H1 (cell line): ENCODE data around the gene P4HA1. TPM values are rescaled to one million over a fixed set of nuclear protein-coding genes. Genes with fewer than 3 reads are reported as not detected.

Experiments used
- CTCF ChIA-PET: fragments of 300-600 bp; sonication (Branson Sonifier 250); formaldehyde crosslinking; loops from one replicate; lab custom pipeline; 2021; ENCODE audit not compliant: partially characterized antibody; lab: Charles Lee
- POLR2A ChIA-PET: fragments of 300-600 bp; sonication (Branson Sonifier 250); formaldehyde crosslinking; loops from one replicate; lab custom pipeline; 2021; ENCODE audit warnings: inconsistent platforms; ENCODE audit not compliant: partially characterized antibody; lab: Charles Lee
- DNase-seq, 2 experiments: peaks; one replicate each; pipeline versions ENCODE4 v3.0.0 to v3.0.0-alpha.2; 2010 to 2022; ENCODE audit warnings: low spot score in 2 of 2, low read depth in 1 of 2, mixed read lengths in 1 of 2
- FAIRE-seq: peaks from 2 replicates; lab custom pipeline; 2011; peaks lifted over from hg19 to GRCh38; lab: Jason Lieb, UNC
- H2AFZ ChIP-seq: 2 replicates; pipeline ENCODE4 v1.8.1; 2012; ENCODE audit warnings: low read length, inconsistent platforms
- H2AK5ac ChIP-seq: 2 replicates; pipeline ENCODE4 v1.6.1; 2013; ENCODE audit warnings: low read depth, low read length
- H2BK120ac ChIP-seq: replicated peaks from 2 replicates; pipeline ENCODE3; 2013; ENCODE audit warnings: low read depth, low read length, inconsistent platforms
- H2BK12ac ChIP-seq: 2 replicates; pipeline ENCODE4 v1.6.1; 2013; ENCODE audit warnings: low read depth, low read length
- H2BK15ac ChIP-seq: 2 replicates; pipeline ENCODE4 v1.6.1; 2013; ENCODE audit warnings: low read length
- H2BK20ac ChIP-seq: 2 replicates; pipeline ENCODE4 v1.6.1; 2013; ENCODE audit warnings: low read length
- H2BK5ac ChIP-seq: 2 replicates; pipeline ENCODE4 v1.6.1; 2013; ENCODE audit warnings: low read depth, low read length
- H3K14ac ChIP-seq: 2 replicates; pipeline ENCODE4 v1.6.1; 2013; ENCODE audit warnings: inconsistent platforms; ENCODE audit not compliant: insufficient read length
- H3K18ac ChIP-seq: 2 replicates; pipeline ENCODE4 v1.6.1; 2013; ENCODE audit warnings: low read length; ENCODE audit errors: extremely low read depth
- H3K23ac ChIP-seq: 2 replicates; pipeline ENCODE4 v1.6.1; 2013; ENCODE audit warnings: inconsistent platforms; ENCODE audit not compliant: insufficient read length
- H3K23me2 ChIP-seq: 2 replicates; pipeline ENCODE4 v1.6.1; 2013; ENCODE audit warnings: low read depth, low read length
- H3K27ac ChIP-seq: 2 replicates; pipeline ENCODE4 v1.6.1; 2011; ENCODE audit warnings: low read depth, low read length, inconsistent platforms
- H3K27me3 ChIP-seq, 4 experiments: replicated peaks in 1 of 4; 1 replicate in 1 of 4; 2 replicates in 3 of 4; pipeline versions ENCODE4 v1.6.1 to v1.8.1; 2011 to 2013; ENCODE audit warnings: low read length in 3 of 4, mild to moderate bottlenecking in 3 of 4, inconsistent platforms in 2 of 4, mixed read lengths in 2 of 4, moderate library complexity in 1 of 4; ENCODE audit not compliant: control insufficient read depth in 3 of 4, insufficient read depth in 3 of 4; ENCODE audit errors: extremely low read depth in 1 of 4
- H3K36me3 ChIP-seq, 4 experiments: 2 replicates each; pipeline versions ENCODE4 v1.6.1 to v1.8.1; 2011 to 2013; ENCODE audit warnings: mild to moderate bottlenecking in 4 of 4, low read length in 3 of 4, moderate library complexity in 2 of 4, control low read depth in 1 of 4, inconsistent platforms in 1 of 4; ENCODE audit not compliant: insufficient read depth in 4 of 4, control insufficient read depth in 2 of 4
- H3K4ac ChIP-seq: replicated peaks from 2 replicates; pipeline ENCODE3; 2013; ENCODE audit warnings: low read length, low read depth, mixed read lengths, inconsistent platforms; ENCODE audit not compliant: insufficient read length
- H3K4me1 ChIP-seq, 4 experiments: replicated peaks in 1 of 4; 1 replicate in 1 of 4; 2 replicates in 3 of 4; pipeline versions ENCODE4 v1.6.1 to v1.8.1; 2011 to 2013; ENCODE audit warnings: low read length in 3 of 4, inconsistent platforms in 2 of 4, mixed read lengths in 1 of 4; ENCODE audit not compliant: insufficient read depth in 4 of 4, control insufficient read depth in 3 of 4
- H3K4me2 ChIP-seq, 2 experiments: 2 replicates each; pipeline versions ENCODE4 v1.6.1 to v1.8.1; 2011 to 2013; ENCODE audit warnings: low read depth in 2 of 2, low read length in 2 of 2, control low read depth in 1 of 2, inconsistent platforms in 1 of 2, mild to moderate bottlenecking in 1 of 2; ENCODE audit not compliant: insufficient read depth in 1 of 2
- H3K4me3 ChIP-seq, 4 experiments: fragments of 200-600, 300-600 bp in 1 of 4; sonication (generic), shearing (Covaris generic), sonication (Bioruptor Twin) in 1 of 4; 2 replicates each; pipeline versions ENCODE4 v1.5.1 to v1.8.1; 2011 to 2016; ENCODE audit warnings: low read length in 4 of 4, low read depth in 3 of 4, control low read depth in 2 of 4, inconsistent platforms in 2 of 4, mild to moderate bottlenecking in 2 of 4, mixed read lengths in 1 of 4, moderate library complexity in 1 of 4; ENCODE audit not compliant: insufficient read depth in 2 of 4; ENCODE audit errors: extremely low read depth in 1 of 4
- H3K56ac ChIP-seq: replicated peaks from 2 replicates; pipeline ENCODE3; 2013; ENCODE audit warnings: low read depth, mild to moderate bottlenecking, mixed read lengths, low read length, inconsistent platforms; ENCODE audit not compliant: insufficient read length
- H3K79me1 ChIP-seq: 2 replicates; pipeline ENCODE4 v1.6.1; 2013; ENCODE audit warnings: low read depth, low read length, control low read depth
- H3K79me2 ChIP-seq, 2 experiments: 2 replicates each; pipeline versions ENCODE4 v1.6.1 to v1.8.1; 2012 to 2013; ENCODE audit warnings: low read length in 2 of 2, mild to moderate bottlenecking in 2 of 2, inconsistent platforms in 1 of 2; ENCODE audit not compliant: insufficient read depth in 2 of 2, control insufficient read depth in 1 of 2
- H3K9ac ChIP-seq, 4 experiments: replicated peaks in 1 of 4; 1 replicate in 1 of 4; 2 replicates in 3 of 4; pipeline versions ENCODE4 v1.6.1 to v1.8.1; 2011 to 2013; ENCODE audit warnings: low read depth in 3 of 4, low read length in 3 of 4, control low read depth in 2 of 4, mild to moderate bottlenecking in 2 of 4, moderate library complexity in 2 of 4, inconsistent platforms in 1 of 4; ENCODE audit errors: extremely low read depth in 1 of 4
- H3K9me3 ChIP-seq, 2 experiments: 2 replicates each; pipeline versions ENCODE4 v1.6.1 to v1.8.1; 2012 to 2013; ENCODE audit warnings: mild to moderate bottlenecking in 2 of 2, moderate library complexity in 2 of 2, control low read depth in 1 of 2, inconsistent platforms in 1 of 2, low read depth in 1 of 2, low read length in 1 of 2, mixed read lengths in 1 of 2; ENCODE audit not compliant: insufficient read depth in 2 of 2
- H4K20me1 ChIP-seq, 2 experiments: replicated peaks in 1 of 2; 2 replicates each; pipeline versions ENCODE3 to v1.8.1; 2011 to 2013; ENCODE audit warnings: inconsistent platforms in 2 of 2, low read length in 2 of 2, mild to moderate bottlenecking in 1 of 2; ENCODE audit not compliant: insufficient read depth in 2 of 2, control insufficient read depth in 1 of 2
- H4K5ac ChIP-seq: 2 replicates; pipeline ENCODE4 v1.6.1; 2013; ENCODE audit warnings: low read length, low read depth, mixed read lengths, inconsistent platforms; ENCODE audit not compliant: insufficient read length
- H4K8ac ChIP-seq: 2 replicates; pipeline ENCODE4 v1.8.0; 2013; ENCODE audit warnings: mild to moderate bottlenecking, moderate library complexity, low read length, inconsistent platforms; ENCODE audit not compliant: insufficient read depth; ENCODE audit errors: extremely low read depth
- H4K91ac ChIP-seq: replicated peaks from 2 replicates; pipeline ENCODE3; 2013; ENCODE audit warnings: low read length, mixed read lengths, inconsistent platforms; ENCODE audit not compliant: insufficient read length
- ATF3 ChIP-seq: IDR thresholded peaks from 2 replicates; pipeline ENCODE4 v1.6.1; 2011; ENCODE audit warnings: low read depth, mild to moderate bottlenecking, low read length; ENCODE audit not compliant: insufficient read depth
- HDAC6 ChIP-seq: IDR thresholded peaks from one replicate; pipeline ENCODE4 v1.7.1; 2012; ENCODE audit warnings: low read depth, mild to moderate bottlenecking, inconsistent platforms, low read length, moderate library complexity
- SIX5 ChIP-seq: IDR thresholded peaks from 2 replicates; pipeline ENCODE4 v1.6.1; 2011; ENCODE audit warnings: mild to moderate bottlenecking, low read depth, low read length
- polyA plus RNA-seq, 7 experiments: library from polyadenylated mRNA; depleted of rRNA in 3 of 7; stranded (reverse) in 5 of 7; unstranded in 2 of 7; fragments of >200 nt in 5 of 7; fragments of 200-250 nt in 2 of 7; gene quantifications; 1 replicate in 5 of 7; 2 replicates in 1 of 7; 4 replicates in 1 of 7; pipeline versions ENCODE4 v1.2.1 to v1.2.3, GENCODE V29; 2011 to 2013; ENCODE audit warnings: missing spikeins in 2 of 7, mixed read lengths in 2 of 7
- total RNA-seq: library from RNA; stranded (reverse); fragmentation: NEBNext Ultra II Directional; extraction: Animal tissue kit (Norgen Biotek cat#: 25700); gene quantifications from 2 replicates; pipeline ENCODE4 v1.2.1, GENCODE V29; 2021

Gene P4HA1
- total and polyA plus RNA-seq, 2 of the 8 experiments (the other 6 are each of a cell fraction or from before 2014, with no cell fraction given), result 12.0 to 25.7 TPM

GRCh38 chr10:73015779-73016178 lies 80.9 kb downstream of the P4HA1 start (continued):
- TF ChIP-seq HDAC6 (no peak), SIX5 (no peak)

GRCh38 chr10:73003822-73004221 lies 92.8 kb downstream of the P4HA1 start:
- H3K79me2 ChIP-seq, result no peaks in the 10 kb centered on the region
- no peaks in the 10 kb centered on the region for H3K9me3 ChIP-seq
- no peak overlapping the region for H2BK120ac ChIP-seq
- H3K23me2 ChIP-seq, result no peaks in the 10 kb centered on the region
- H2AK5ac ChIP-seq, result no peak overlapping the region
- H2AFZ ChIP-seq, result no peak overlapping the region
- H3K18ac ChIP-seq, result no peak overlapping the region
- no peaks in the 10 kb centered on the region for H3K79me1 ChIP-seq
- no peak overlapping the region for H3K56ac ChIP-seq
- H3K4me3 ChIP-seq, result no peak overlapping the region
- H4K91ac ChIP-seq, result no peak overlapping the region
- H3K4me2 ChIP-seq, result no peak overlapping the region
- H3K27me3 ChIP-seq, result no peaks in the 10 kb centered on the region
- no peak overlapping the region for H3K14ac ChIP-seq
- ChIA-PET CTCF (no interaction called here), POLR2A (no interaction called here)
- no peak overlapping the region for H2BK15ac ChIP-seq
- H3K4ac ChIP-seq, result no peak overlapping the region
- no peak overlapping the region for H3K27ac ChIP-seq
- H3K36me3 ChIP-seq, result no peaks in the 10 kb centered on the region; a peak in 2 of 8 replicates
- FAIRE-seq, result no peak
- no peak overlapping the region for H2BK5ac ChIP-seq
- no peak overlapping the region for H2BK20ac ChIP-seq
- no peak overlapping the region for H4K5ac ChIP-seq
- H2BK12ac ChIP-seq, result no peak overlapping the region
- no peak overlapping the region for H4K8ac ChIP-seq
- H3K23ac ChIP-seq, result no peak overlapping the region
- no peaks in the 10 kb centered on the region for H4K20me1 ChIP-seq
- H3K4me1 ChIP-seq, result no peaks in the 10 kb centered on the region
- no peak for DNase-seq
- no peak overlapping the region for H3K9ac ChIP-seq
- TF ChIP-seq HDAC6 (no peak), ATF3 (no peak), SIX5 (no peak)
